Erythroblast (primary cell): ENCODE measurements around the gene IFIH1.

Experiments
- GATA1 ChIP-seq: IDR thresholded peaks from 2 replicates; pipeline ENCODE4 v1.6.1; 2011; ENCODE audit warnings: low read depth, mild to moderate bottlenecking, control low read depth, low read length, moderate library complexity
- POLR2A ChIP-seq: IDR thresholded peaks from 2 replicates; pipeline ENCODE4 v1.6.1; 2011; ENCODE audit warnings: mild to moderate bottlenecking, low read length

DNA sequence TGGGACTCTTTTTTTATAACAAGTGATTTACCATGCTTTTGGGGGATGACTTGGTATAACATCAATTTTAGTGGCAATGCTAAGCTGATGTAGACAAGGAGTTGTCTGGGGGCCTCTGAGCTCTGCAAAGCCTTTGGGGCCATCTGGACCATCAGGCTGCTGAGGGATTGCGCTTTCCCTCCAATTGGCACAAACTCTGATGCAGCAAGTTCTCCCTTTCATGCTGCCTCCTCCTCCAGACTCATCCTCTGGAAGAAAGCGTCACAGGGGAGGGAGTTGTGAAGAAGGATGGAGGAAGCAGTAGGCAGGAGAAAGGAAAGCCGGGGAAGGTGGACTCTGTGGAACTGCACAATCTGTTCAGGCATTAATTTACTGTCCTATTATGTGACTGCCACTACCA, 65.0 kb downstream of the IFIH1 start:
- TF ChIP-seq POLR2A, result no peak
- TF ChIP-seq GATA1, result no peak
